HepG2 (cell line): Measurements from ENCODE around the gene ORM1. TPM values are rescaled to one million over a fixed set of nuclear protein-coding genes. Genes with fewer than 3 reads are reported as not detected.

Source experiments
- ATAC-seq: fragments of 200-7000 bp; cut with Tn5 transposase; 3 replicates; pipeline ENCODE4 v1.9.1; 2020; ENCODE audit warnings: mild to moderate bottlenecking, moderate library complexity
- BruUV-seq: library from RNA; stranded (reverse); fragments of 400-500 nt; replicated peaks from 2 replicates; lab custom pipeline; 2021; lab: Mats Ljungman, UMichigan
- CTCF ChIA-PET: fragments of 300-600 bp; formaldehyde crosslinking; extraction: SDS; loops from one replicate; lab custom pipeline; 2021; ENCODE audit warnings: low total read pairs, inconsistent platforms, low intra/inter-chr PET ratio; lab: Yijun Ruan, JAX
- POLR2A ChIA-PET: fragments of 350-600 bp; sonication (Branson Sonifier 250); formaldehyde crosslinking; loops from one replicate; lab custom pipeline; 2020; ENCODE audit warnings: antibody characterized with exemption, inconsistent platforms; lab: Yijun Ruan, JAX
- DNase-seq: peaks from one replicate; pipeline ENCODE4 v3.0.0-alpha.2; 2015; ENCODE audit warnings: low spot score
- FAIRE-seq: peaks from 3 replicates; lab custom pipeline; 2011; peaks lifted over from hg19 to GRCh38; lab: Jason Lieb, UNC
- H2AFZ ChIP-seq: one replicate; pipeline ENCODE4 v1.6.1; 2011; ENCODE audit warnings: low read length, inconsistent platforms
- H3K27ac ChIP-seq: fragments of 300-600 bp; 3 replicates; pipeline ENCODE4 v1.8.0; 2011; ENCODE audit warnings: mixed run types, mild to moderate bottlenecking, mixed read lengths, low read length, inconsistent platforms; ENCODE audit not compliant: insufficient read depth; ENCODE audit errors: extremely low read length
- H3K27me3 ChIP-seq, 2 experiments: fragments of 200-600 bp in 1 of 2; 2 replicates in 1 of 2; 3 replicates in 1 of 2; pipeline versions ENCODE4 v1.6.0 to v1.8.0; 2011; ENCODE audit warnings: low read length in 2 of 2, mild to moderate bottlenecking in 2 of 2, moderate library complexity in 2 of 2, inconsistent platforms in 1 of 2; ENCODE audit not compliant: insufficient read depth in 2 of 2, control insufficient read depth in 1 of 2
- H3K36me3 ChIP-seq, 2 experiments: fragments of 200-600 bp in 1 of 2; replicated peaks in 1 of 2; 2 replicates in 1 of 2; 3 replicates in 1 of 2; pipeline versions ENCODE4 v1.5.1 to v1.8.0; 2011; ENCODE audit warnings: low read length in 2 of 2, inconsistent platforms in 1 of 2; ENCODE audit not compliant: insufficient read depth in 2 of 2, control insufficient read depth in 1 of 2
- H3K4me1 ChIP-seq: 2 replicates; pipeline ENCODE4 v1.5.1; 2012; ENCODE audit warnings: low read length, inconsistent platforms; ENCODE audit not compliant: insufficient read depth
- H3K4me2 ChIP-seq: 2 replicates; pipeline ENCODE4 v1.6.0; 2011; ENCODE audit warnings: low read depth, low read length, inconsistent platforms
- H3K4me3 ChIP-seq, 3 experiments: fragments of 200-600 bp in 1 of 3; sonication (generic), shearing (Covaris generic) in 1 of 3; replicated peaks in 1 of 3; 2 replicates each; pipeline ENCODE4 v1.5.1; 2011 to 2016; ENCODE audit warnings: low read length in 3 of 3, inconsistent platforms in 2 of 3, low read depth in 2 of 3, mild to moderate bottlenecking in 2 of 3, control low read depth in 1 of 3, mixed read lengths in 1 of 3; ENCODE audit not compliant: insufficient read depth in 1 of 3
- H3K79me2 ChIP-seq: one replicate; pipeline ENCODE4 v1.6.1; 2011; ENCODE audit warnings: low read length, inconsistent platforms; ENCODE audit not compliant: insufficient read depth
- H3K9ac ChIP-seq: 2 replicates; pipeline ENCODE4 v1.6.0; 2011; ENCODE audit warnings: mild to moderate bottlenecking, low read depth, low read length, inconsistent platforms; ENCODE audit not compliant: insufficient read depth
- H3K9me3 ChIP-seq: 2 replicates; pipeline ENCODE4 v1.5.1; 2012; ENCODE audit warnings: mild to moderate bottlenecking, low read length
- H4K20me1 ChIP-seq: 2 replicates; pipeline ENCODE4 v1.6.0; 2011; ENCODE audit warnings: inconsistent platforms, mild to moderate bottlenecking, low read length, moderate library complexity; ENCODE audit not compliant: insufficient read depth
- ATF4 ChIP-seq, 2 experiments: fragments of 450-650 bp in 1 of 2; sonication (generic) in 1 of 2; formaldehyde crosslinking; IDR thresholded peaks; 2 replicates each; pipeline versions ENCODE4 v1.5.0 to v1.8.0; 2020 to 2022; ENCODE audit warnings: mild to moderate bottlenecking in 1 of 2, missing genetic modification reagents in 1 of 2
- FOSL2 ChIP-seq: sonication (generic); formaldehyde crosslinking; IDR thresholded peaks from 2 replicates; pipeline ENCODE4 v1.4.0; 2020; ENCODE audit warnings: missing genetic modification reagents
- HOXA5 ChIP-seq: sonication (generic); formaldehyde crosslinking; IDR thresholded peaks from 2 replicates; pipeline ENCODE4 v1.4.0; 2020; ENCODE audit warnings: missing genetic modification reagents
- ZNF687 ChIP-seq: sonication (generic); formaldehyde crosslinking; IDR thresholded peaks from 2 replicates; pipeline ENCODE4 v1.5.1; 2020; ENCODE audit warnings: mild to moderate bottlenecking, missing genetic modification reagents, moderate library complexity
- ZNF850 ChIP-seq: sonication (generic); formaldehyde crosslinking; conservative IDR thresholded peaks from 2 replicates; pipeline ENCODE4 v1.9.0; 2021; ENCODE audit warnings: mild to moderate bottlenecking, missing genetic modification reagents
- WGBS: methylation state at CpG from one replicate; pipeline ENCODE4 v1.1.6; 2017; ENCODE audit warnings: low lambda C conversion rate; 5-methylcytosine and 5-hydroxymethylcytosine counted together
- in situ Hi-C: cut with HindIII; loops from 2 replicates; pipeline ENCODE4 v1.10.0; 2017; ENCODE audit warnings: low pct_unique_long_range_greater_than_20kb; ENCODE audit not compliant: extremely low pct_ligation_motif_present
- intact Hi-C: fragments of 100-400 bp; cut with micrococcal nuclease; formaldehyde crosslinking; loops from one replicate; pipeline ENCODE4 v1.10.0; 2022; ENCODE audit not compliant: unreplicated experiment
- polyA plus RNA-seq, 8 experiments: library from polyadenylated mRNA; depleted of rRNA in 3 of 8; stranded (reverse) in 7 of 8; unstranded in 1 of 8; fragments of >200 nt; fragmentation: Illumina TruSeq in 4 of 8; extraction: Trizol in 4 of 8; gene quantifications; 2 replicates each; pipeline versions ENCODE4 v1.2.1 to v1.2.3, GENCODE V29; 2011 to 2016; ENCODE audit warnings: low read depth in 4 of 8, missing spikeins in 1 of 8, mixed read lengths in 1 of 8; ENCODE audit not compliant: insufficient read depth in 1 of 8
- total RNA-seq, 5 experiments: library from RNA; depleted of rRNA; stranded (reverse); fragments of >200 nt; fragmentation: Illumina TruSeq; extraction: Trizol; gene quantifications; 2 replicates each; pipeline ENCODE4 v1.2.3, GENCODE V29; 2016; ENCODE audit warnings: low read depth in 1 of 5

The ORM1 gene
- total and polyA plus RNA-seq, 2 of the 13 experiments (the other 11 are each of a cell fraction or from before 2014, with no cell fraction given) = 699 to 1,180 TPM

GRCh38 chr9:114348261-114348905, 25.5 kb downstream of the ORM1 start:
- Histone ChIP-seq H3K9me3 (no peaks in the 10 kb centered on the region), H2AFZ (no peak overlapping the region), H3K4me3 (no peak overlapping the region), H4K20me1 (no peaks in the 10 kb centered on the region), H3K4me1 (peaks cover 15% of the 10 kb centered on the region), H3K79me2 (no peaks in the 10 kb centered on the region), H3K4me2 (no peak overlapping the region), H3K9ac (no peak overlapping the region), H3K36me3 (peaks cover 12 to 24% of the 10 kb centered on the region in 2 experiments; a peak in 4 of 5 replicates), H3K27ac (no peak overlapping the region), H3K27me3 (no peaks in the 10 kb centered on the region)
- no TSS peak for BruUV-seq
- no peak for ATAC-seq
- in situ Hi-C loops = no loop called here
- DNase-seq = no peak
- ChIA-PET CTCF (no interaction called here), POLR2A (no interaction called here)
- TF ChIP-seq HOXA5 (CRISPR knock-in tag) = no peak
- intact Hi-C loops = no loop called here
- 94% methylated on average over 11 of the region's 12 CpGs for WGBS
- no peak for FAIRE-seq

- POLR2A ChIA-PET = no interaction called here
- Histone ChIP-seq H3K79me2 (no peaks in the 10 kb centered on the region), H3K4me2 (no peak overlapping the region), H3K27ac (no peak overlapping the region), H3K36me3 (peaks cover 12 to 24% of the 10 kb centered on the region in 2 experiments; a peak in 4 of 5 replicates), H3K4me3 (no peak overlapping the region), H4K20me1 (no peaks in the 10 kb centered on the region), H3K4me1 (peaks cover 15% of the 10 kb centered on the region), H3K27me3 (no peaks in the 10 kb centered on the region), H2AFZ (no peak overlapping the region), H3K9me3 (no peaks in the 10 kb centered on the region), H3K9ac (no peak overlapping the region)
- peak; percentile 70 for ATAC-seq
- peak; percentile 15; the same call in 1 of the 2 replicates for TF ChIP-seq ZNF687 (CRISPR knock-in tag)
- TF ChIP-seq ZNF850 (CRISPR knock-in tag) = no peak
- peak; percentile 69 for TF ChIP-seq FOSL2 (CRISPR knock-in tag)
- 0 out of 4 replicates have a peak, but pooled peaks of 1 of the 2 experiments have one; percentile 34 for TF ChIP-seq ATF4 (CRISPR knock-in tag; IDR thresholded peaks at IDR 0.05)
- BruUV-seq = no TSS peak
- CTCF ChIA-PET = no interaction called here
- DNase-seq = peak; percentile 45
- intact Hi-C loops = no loop called here
- no peak for FAIRE-seq
- in situ Hi-C loops = no loop called here
- WGBS = 58% methylated on average over 6 of the region's 9 CpGs
Observed at GRCh38 chr9:114348906-114349482, 26.1 kb downstream of the ORM1 start.
